Epidermal melanocyte (primary cell): ENCODE results near the gene TSC2.
"Not testable (repeated sequence)": the region's sequence is repeated elsewhere in the genome, so short reads cannot be mapped to it uniquely, and the experiment has no call there.

Experiments
- DNase-seq: peaks from one replicate; pipeline ENCODE4 v3.0.0; 2011; ENCODE audit warnings: low spot score; ENCODE audit not compliant: insufficient read length

The TSC2 gene

DNA sequence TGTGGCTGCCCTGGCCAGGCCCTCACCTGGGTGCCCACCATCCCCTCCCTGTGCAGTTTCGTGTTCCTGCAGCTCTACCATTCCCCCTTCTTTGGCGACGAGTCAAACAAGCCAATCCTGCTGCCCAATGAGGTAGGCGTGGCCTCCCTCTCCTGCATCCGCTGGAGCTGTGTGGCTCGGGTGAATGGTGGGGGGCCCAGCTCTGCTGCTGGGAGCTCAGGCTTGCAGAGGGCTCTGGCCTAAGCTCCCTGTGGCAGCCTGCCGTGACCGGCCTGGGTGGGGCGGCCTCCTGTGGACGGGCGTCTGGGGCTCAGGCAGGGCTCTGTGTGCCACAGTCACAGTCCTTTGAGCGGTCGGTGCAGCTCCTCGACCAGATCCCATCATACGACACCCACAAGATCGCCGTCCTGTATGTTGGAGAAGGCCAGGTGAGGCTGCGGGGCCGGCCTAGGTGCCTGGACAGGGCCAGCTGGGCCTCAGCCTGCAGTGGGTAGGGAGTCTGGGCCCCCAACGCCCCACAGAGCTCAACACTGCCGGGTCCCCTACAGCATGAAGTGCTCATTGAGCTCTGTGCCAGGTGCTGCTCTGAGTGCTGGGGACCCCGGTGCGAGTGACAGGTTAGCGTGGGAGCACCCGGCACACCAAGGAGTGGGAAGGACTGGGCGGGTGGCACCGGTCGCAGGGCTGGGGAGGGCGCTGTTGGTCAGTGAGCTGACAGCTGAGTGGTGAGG lies 37.3 kb downstream of the TSC2 start:
- DNase-seq: no peak

DNA sequence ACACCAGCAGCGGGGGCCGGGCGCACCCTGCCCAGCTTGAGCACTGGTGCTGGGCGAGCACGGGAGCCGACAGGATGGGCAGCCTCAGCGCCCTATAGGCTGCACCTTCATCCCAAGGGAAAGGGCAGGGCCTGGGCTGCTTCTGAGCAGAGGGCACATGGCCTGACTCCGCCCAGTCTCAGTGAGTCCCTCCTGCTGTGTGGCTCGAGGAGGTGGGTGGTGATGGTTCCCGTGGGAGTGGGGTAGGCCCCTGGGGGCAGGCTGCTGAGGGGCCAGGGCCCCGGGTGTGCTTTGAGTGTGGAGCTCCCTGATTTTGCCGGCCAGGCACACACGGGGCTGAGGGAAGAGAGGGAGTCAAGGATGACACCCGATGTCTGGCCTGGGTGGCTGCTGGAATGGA lies 37.9 kb downstream of the TSC2 start:
- DNase-seq: no peak

DNA sequence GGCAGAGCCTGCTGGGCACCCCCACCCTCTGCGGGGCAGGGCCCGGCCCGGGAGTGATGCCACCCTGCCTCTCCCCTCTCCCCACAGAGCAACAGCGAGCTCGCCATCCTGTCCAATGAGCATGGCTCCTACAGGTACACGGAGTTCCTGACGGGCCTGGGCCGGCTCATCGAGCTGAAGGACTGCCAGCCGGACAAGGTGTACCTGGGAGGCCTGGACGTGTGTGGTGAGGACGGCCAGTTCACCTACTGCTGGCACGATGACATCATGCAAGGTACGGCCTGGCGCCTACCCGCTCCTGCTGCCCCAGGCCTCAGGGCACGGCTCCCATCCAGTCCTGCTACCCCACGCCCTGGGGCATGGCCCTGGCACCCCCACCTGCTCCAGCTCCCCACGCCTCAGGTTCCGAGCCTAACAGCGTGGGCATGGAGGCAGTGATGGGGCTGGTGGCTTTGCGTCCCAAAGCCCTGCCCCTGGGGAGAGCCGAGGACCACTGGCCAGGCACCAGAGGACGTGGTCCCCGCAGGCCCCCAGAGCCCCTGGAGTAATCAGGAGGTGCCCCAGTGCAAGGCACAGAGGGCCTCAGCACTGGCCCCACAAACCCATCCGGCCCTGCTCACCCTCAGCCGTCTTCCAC lies 38.4 kb downstream of the TSC2 start:
- no peak for DNase-seq

DNA sequence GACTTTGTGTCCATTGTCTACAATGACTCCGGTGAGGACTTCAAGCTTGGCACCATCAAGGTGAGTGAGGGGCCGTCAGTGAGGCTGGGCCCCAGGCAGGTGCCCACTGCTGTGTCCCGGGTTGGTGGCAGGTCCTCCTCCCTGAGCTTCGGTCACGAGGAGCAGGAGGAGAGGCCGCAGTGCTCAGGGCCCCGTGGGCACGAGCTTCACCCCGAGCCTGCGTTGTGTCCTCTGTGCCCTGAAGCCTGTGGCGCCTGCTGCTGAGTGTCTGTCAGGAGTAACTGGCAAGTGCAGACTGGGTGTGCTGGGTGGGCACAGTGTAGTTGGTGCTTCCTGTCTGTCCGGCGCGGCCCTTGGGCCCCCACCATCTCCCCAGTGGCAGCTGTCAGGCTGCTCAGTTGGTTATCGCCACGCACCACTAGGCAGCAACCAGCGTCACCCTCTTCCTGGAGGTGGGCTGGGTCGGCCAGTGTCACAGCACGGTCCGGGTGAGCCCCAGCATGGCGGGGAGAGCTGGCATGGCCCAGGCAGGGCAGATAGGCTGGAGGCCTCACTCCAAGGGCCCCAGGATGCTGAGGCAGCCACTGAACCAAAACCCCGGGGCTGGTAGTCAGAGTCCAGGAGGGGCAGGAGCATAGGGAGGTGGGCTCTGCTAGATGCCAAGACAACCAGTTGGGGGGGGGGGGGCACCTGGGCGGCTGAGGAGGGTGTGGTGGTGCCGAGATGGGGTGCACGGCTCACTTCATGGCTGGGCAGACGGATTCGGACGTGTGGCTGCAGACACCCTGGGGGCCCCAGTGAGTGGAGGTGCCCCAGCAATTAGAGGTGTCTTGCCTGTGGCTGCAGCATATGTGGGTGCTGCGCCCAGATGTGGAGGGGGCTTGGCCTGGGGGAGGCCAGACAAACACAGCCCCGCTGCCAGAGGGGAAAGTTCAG lies 39.3 kb downstream of the TSC2 start:
- DNase-seq: no peak

DNA sequence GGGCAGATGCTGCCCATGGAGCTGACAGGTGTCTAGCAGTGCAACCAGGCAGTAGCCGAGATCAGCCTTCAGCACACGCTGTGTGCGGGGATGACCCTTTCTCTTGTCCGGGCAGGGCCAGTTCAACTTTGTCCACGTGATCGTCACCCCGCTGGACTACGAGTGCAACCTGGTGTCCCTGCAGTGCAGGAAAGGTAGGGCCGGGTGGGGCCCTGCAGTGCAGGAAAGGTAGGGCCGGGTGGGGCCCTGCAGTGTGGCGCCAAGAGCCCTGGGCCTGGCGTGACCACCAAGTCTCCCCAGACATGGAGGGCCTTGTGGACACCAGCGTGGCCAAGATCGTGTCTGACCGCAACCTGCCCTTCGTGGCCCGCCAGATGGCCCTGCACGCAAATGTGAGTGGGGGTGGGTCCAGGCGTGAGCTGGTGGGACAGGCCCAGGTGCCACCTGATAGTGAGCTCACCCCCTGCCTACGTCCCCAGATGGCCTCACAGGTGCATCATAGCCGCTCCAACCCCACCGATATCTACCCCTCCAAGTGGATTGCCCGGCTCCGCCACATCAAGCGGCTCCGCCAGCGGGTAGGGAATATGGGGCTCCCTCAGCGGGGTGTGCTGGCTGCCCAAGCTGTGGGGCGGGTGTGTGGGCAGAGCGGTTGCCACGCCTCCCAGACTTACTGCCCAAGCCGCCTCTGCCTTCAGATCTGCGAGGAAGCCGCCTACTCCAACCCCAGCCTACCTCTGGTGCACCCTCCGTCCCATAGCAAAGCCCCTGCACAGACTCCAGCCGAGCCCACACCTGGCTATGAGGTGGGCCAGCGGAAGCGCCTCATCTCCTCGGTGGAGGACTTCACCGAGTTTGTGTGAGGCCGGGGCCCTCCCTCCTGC lies 40.2 kb downstream of the TSC2 start:
- no peak for DNase-seq

DNA sequence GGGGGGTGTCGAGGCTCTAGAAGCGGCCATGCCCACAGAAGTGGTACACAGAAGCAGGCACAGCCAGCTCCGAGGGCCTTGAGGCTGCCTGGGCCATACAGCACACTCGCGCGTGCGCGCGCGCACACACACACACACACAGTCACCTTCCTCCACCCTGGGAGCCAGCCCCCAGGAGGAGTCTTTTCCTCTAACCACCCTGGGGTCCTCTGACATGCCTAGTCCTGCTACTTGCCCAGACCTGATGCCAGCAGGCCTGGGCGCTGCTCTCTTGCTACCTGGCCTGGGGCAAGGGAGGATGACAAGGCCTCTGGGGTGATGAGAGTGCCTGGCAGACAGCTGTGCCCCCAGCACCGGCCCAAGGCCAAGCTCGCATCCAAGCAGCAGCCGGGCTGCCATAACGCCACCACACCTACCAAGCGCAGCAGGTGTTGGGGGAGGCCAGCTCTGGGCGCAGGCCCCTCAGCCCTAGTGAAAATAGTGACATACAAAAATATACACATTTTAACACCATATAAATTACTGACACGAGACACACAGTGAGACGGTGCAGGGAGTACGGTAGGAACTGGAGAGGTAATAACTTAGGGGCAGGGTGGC lies 41.1 kb downstream of the TSC2 start:
- no peak for DNase-seq

DNA sequence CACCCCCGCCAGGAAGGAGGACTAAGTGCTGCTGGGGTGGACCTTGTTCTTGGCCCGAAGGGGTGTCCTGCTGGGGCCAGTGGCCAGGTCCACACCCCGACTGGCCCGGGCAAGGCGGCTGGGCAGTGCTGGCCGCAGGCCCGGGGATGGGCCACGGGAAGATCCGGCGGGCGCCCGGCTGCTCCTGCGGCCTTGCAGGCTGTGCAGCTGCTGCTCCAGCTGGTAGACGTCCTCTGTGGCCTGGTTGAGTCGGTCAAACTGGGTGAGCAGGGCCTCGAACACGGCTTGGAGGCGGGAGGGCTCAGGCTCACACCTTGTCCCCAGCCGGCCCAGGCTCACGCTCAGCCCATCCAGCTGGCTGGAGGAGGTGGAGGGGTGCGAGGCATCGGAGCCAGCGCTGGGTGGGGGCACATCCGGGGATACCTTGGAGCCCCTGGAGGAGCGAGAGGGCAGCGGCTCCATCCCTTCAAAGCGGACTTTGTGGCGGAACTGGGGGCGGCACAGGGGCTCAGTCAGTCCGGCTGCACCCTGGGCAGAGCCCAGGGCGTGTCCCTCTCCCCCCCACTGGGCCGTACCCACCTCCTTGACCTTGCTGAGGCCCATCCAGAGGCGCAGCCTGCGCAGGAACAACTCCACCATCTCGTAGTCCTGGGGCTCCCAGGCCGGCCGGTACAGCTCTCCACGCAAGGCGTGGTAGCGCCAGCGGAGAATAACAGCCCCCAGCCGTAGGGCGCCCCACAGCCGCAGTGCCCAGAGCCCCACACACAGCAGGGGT lies 42.1 kb downstream of the TSC2 start:
- DNase-seq: no peak

DNA sequence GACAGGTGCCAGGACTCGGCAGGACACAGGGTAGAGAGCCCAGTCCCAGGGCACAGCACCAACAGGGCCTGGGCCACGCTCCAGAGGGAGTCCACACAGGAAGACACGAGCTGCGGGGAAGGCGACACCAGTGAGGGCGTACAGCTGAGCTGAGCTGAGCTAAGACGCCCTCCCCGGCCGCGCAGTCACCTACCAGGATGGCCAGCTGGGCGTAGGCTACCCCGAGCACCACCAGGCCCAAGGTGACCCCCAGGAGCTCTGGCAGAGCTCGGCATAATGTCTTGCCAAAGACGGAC lies 42.6 kb downstream of the TSC2 start:
- DNase-seq: no peak

DNA sequence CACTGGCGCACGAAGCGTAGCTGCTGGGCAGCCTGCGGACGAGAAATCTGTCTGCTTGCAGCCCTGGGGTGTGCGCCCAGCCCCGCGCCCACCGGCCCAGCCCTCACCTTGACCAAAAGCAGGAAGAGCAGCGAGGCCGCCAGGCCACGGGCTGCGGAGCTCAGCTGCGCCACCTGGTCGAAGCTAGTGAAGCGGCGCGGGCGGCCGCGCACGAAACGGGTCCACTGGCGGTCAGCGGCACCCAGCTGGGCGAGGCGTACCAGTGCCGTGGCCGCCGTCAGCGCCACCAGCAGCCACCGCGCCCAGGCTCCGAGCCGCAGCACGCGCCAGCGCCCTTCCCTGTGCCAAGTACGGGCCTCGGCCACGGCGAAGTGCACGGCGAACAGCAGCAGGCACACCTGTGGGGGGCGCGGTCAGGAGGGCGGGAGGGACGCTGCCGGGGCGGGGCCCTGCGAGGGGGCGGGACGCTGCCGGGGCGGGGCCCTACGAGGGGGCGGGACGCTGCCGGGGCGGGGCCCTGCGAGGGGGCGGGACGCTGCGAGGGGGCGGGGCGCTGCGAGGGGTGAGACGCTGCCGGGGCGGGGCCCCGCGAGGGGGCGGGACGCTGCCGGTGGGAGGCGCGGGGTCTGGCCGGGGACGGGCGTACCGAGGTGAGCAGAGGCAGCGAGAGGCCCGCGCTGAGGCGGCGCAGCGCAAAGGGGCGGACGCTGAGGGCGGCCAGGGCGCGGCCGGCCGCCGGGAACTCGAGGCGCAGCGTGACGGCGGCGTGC lies 43.2 kb downstream of the TSC2 start:
- no peak for DNase-seq

DNA sequence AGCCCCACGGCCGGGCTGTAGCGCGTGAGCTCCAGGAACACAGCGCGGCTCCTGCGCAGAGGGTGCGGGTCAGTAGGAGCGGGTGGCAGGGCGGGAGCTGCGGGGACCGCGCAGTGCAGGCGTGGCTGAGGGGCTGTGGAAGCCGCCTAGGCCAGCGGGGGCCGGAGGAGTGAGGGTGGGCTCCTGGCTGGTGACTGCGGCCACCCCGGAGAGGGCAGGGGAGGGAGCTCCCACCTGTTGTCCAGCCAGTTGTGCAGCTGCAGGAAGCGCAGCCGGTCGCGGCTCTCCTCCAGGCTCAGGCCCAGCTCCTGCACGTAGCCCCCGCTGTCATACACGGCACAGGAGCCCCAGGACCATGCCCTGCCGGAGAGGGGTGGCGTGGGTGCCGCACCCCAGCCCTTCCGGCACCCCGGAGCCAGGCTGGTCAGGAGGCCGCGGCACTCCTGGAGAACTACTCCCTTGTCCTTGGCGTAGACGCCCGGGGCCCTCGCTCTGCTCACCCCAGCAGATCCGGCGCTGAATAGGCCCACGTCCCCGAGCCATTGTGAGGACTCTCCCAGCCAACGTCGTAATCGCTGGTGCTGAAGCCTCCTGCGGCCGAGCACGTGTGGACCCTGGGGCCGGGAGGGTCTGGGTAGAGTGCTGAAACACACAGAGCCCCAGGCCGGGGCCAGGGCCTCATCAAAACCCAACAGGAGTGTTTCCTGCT lies 43.9 kb downstream of the TSC2 start:
- DNase-seq: no peak

DNA sequence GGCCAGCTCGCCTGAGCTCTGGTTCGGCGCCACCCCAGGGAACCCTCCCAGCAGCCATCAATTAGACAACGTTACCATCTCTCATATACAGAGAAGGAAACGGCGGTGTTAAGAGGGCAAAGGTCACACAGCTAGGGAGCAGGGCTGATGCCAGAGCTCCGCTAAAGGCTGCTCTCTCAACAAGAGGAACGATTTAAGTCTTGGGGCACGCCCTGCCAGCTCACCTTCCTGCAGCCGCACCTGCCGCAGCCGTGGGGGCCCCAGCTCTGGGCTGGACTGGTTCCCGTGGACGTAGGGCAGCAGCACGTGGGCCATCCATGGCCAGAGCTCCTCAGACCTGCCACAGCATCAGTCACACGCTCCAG lies 44.5 kb downstream of the TSC2 start:
- DNase-seq: no peak

DNA sequence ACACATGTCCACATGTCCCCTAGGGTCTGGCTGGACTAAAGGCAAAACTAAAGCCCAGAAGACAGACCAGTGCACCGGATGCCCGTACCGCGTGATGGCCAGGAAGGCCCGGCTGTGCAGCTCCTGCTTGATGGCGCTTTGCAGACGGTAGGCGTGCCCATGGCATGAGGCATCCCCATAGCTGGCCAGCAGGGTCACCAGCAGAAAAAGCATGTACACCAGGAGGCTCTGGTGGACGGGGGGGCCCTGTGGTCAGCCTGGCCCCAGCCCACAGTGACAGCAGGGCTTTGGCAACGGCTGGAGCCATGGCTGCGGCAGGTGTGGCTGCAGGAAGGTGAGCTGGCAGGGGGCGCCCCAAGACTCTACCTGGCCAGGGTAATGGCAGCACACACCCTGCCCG lies 45.1 kb downstream of the TSC2 start:
- DNase-seq: no peak

DNA sequence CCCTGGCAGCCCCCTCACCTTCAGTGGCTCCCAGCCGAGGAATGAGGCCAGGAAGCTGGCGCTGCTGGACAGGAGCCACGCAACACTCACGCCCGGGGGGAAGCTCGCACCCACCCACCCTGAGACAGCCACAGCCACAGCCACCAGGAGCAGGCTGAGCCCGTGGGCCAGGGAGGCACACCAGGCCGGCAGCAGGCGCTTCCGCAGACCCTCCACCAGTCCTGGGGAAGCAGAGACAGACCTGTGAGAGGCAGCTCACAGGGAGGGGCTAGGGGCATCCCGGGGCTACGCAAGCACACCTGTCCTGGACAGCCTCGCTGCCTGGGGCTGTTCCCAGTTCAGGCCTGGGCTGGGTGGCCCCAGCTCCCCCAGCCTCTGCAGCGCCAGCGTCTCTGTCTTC lies 46.0 kb downstream of the TSC2 start:
- DNase-seq: no peak

DNA sequence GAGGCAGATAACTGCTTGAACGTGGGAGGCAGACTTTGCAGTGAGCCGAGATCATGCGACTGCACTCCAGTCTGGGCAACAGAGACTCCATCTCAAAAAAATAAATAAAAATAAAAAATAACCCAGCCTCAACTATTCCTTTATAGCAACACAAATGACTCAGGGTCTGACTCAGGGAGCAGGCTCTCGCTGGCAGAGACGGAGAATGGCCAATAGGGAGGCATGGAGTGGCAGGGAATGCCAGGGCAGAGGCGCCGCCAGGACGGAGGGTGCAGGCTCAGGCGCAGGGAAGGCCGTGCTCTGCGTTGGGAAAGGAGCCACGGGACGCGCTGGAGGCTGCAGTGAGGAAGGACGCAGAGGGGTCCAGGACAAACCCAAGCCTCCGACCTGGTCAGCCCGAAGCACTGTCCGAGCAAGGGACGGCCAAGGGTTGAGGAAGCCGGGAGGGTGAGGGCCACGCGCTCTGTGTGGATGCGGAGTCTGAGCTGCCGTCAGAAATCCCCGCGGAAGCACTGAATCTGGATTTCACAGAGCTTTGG lies 47.6 kb downstream of the TSC2 start:
- DNase-seq: no peak

DNA sequence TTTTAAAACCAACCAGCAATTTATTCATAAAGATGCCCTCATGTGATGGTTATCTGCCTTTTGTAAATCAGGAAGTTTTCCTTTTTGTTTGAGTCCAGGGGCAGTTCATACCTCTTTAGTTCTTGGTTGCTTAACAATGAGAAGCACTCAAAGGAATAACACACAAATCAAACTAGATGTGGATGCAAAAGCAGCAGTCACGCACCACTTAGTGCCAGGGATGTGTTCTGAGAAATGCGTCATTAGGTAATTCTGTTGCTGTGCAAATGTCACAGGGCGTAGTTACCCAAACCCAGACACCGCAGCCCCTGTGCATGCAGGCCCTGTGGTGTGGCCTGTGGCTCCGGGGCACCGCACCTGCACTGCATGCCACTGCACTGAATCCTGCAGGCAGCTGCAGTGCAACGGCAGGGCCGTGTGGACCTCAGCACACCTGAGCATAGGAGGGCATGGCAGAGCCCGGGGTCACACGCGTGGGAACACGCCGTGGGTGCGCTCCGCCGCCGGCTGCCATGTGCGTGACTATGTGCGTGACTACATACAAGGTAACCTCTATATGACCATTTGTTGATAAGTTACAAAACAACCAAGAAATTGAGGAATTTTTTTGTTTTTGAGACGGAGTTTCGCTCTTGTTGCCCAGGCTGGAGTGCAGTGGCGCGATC lies 48.3 kb downstream of the TSC2 start:
- DNase-seq: no peak

DNA sequence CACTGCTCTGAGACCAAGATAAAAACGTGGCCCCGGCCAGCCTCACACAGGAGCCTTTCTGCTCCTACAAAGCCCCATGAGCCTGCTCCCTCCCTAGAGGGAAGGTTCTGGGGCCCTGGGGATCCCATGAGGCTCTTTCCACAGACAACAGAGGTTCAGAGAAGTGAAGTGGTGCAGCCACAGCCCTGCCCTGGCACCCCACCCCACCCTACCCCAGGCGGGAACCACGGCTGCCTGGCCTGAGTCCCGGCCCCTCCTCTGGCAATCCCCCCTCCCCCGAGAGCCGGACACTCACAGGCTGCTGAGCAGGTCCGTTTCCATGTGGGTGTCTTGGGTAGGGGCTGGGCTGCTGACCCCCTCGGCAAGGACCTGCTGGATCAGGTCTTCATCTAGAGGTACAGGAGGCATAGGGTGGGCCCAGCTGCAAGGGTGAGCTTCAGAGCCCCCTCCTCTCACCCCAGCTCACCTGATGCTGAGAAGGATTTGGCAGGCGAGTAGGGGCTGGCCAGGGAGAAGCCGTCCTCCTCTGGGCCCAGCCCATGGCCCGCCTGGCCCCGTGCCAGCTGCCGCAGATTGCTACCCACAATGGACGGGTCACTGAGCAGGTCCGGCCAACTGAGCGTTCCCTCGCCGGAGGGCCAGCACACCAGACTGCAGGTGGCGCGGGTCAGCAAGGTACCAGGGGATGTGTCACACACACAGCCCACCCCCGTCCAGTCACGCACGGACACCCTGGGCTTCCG lies 49.2 kb downstream of the TSC2 start:
- DNase-seq: no peak

DNA sequence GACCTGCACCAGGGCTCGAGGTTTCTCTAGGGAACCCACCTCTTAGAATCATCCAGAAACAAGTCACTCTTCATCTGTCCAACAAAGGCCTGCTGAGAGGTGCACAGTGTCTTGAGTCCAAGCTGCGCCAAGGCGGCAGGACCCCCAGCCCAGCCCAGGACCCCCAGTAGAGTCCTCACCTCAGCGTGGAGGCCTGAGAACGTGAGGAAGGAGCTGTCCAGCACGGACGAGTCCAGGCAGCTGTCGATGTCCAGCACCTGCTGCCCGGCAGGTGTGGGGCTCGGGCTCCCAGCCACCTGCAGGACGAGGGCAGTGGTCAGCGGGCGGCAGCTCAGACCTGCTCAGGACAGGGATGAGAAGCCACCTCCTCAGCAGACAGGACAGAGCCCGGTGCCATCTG lies 49.9 kb downstream of the TSC2 start:
- not testable (repeated sequence) for DNase-seq
